H1 (cell line): ENCODE data around the gene KCP. TPM values are rescaled to one million over a fixed set of nuclear protein-coding genes. Genes with fewer than 3 reads are reported as not detected.

ENCODE experiments used
- CTCF ChIA-PET: fragments of 300-600 bp; sonication (Branson Sonifier 250); formaldehyde crosslinking; loops from one replicate; lab custom pipeline; 2021; ENCODE audit not compliant: partially characterized antibody; lab: Charles Lee
- POLR2A ChIA-PET: fragments of 300-600 bp; sonication (Branson Sonifier 250); formaldehyde crosslinking; loops from one replicate; lab custom pipeline; 2021; ENCODE audit warnings: inconsistent platforms; ENCODE audit not compliant: partially characterized antibody; lab: Charles Lee
- DNase-seq, 2 experiments: peaks; one replicate each; pipeline versions ENCODE4 v3.0.0 to v3.0.0-alpha.2; 2010 to 2022; ENCODE audit warnings: low spot score in 2 of 2, low read depth in 1 of 2, mixed read lengths in 1 of 2
- FAIRE-seq: peaks from 2 replicates; lab custom pipeline; 2011; peaks lifted over from hg19 to GRCh38; lab: Jason Lieb, UNC
- H2AFZ ChIP-seq: 2 replicates; pipeline ENCODE4 v1.8.1; 2012; ENCODE audit warnings: low read length, inconsistent platforms
- H2AK5ac ChIP-seq: 2 replicates; pipeline ENCODE4 v1.6.1; 2013; ENCODE audit warnings: low read depth, low read length
- H2BK120ac ChIP-seq: replicated peaks from 2 replicates; pipeline ENCODE3; 2013; ENCODE audit warnings: low read depth, low read length, inconsistent platforms
- H2BK12ac ChIP-seq: 2 replicates; pipeline ENCODE4 v1.6.1; 2013; ENCODE audit warnings: low read depth, low read length
- H2BK15ac ChIP-seq: 2 replicates; pipeline ENCODE4 v1.6.1; 2013; ENCODE audit warnings: low read length
- H2BK20ac ChIP-seq: 2 replicates; pipeline ENCODE4 v1.6.1; 2013; ENCODE audit warnings: low read length
- H2BK5ac ChIP-seq: 2 replicates; pipeline ENCODE4 v1.6.1; 2013; ENCODE audit warnings: low read depth, low read length
- H3K14ac ChIP-seq: 2 replicates; pipeline ENCODE4 v1.6.1; 2013; ENCODE audit warnings: inconsistent platforms; ENCODE audit not compliant: insufficient read length
- H3K18ac ChIP-seq: 2 replicates; pipeline ENCODE4 v1.6.1; 2013; ENCODE audit warnings: low read length; ENCODE audit errors: extremely low read depth
- H3K23ac ChIP-seq: 2 replicates; pipeline ENCODE4 v1.6.1; 2013; ENCODE audit warnings: inconsistent platforms; ENCODE audit not compliant: insufficient read length
- H3K23me2 ChIP-seq: 2 replicates; pipeline ENCODE4 v1.6.1; 2013; ENCODE audit warnings: low read depth, low read length
- H3K27ac ChIP-seq: 2 replicates; pipeline ENCODE4 v1.6.1; 2011; ENCODE audit warnings: low read depth, low read length, inconsistent platforms
- H3K27me3 ChIP-seq, 4 experiments: replicated peaks in 1 of 4; 1 replicate in 1 of 4; 2 replicates in 3 of 4; pipeline versions ENCODE4 v1.6.1 to v1.8.1; 2011 to 2013; ENCODE audit warnings: low read length in 3 of 4, mild to moderate bottlenecking in 3 of 4, inconsistent platforms in 2 of 4, mixed read lengths in 2 of 4, moderate library complexity in 1 of 4; ENCODE audit not compliant: control insufficient read depth in 3 of 4, insufficient read depth in 3 of 4; ENCODE audit errors: extremely low read depth in 1 of 4
- H3K36me3 ChIP-seq, 4 experiments: 2 replicates each; pipeline versions ENCODE4 v1.6.1 to v1.8.1; 2011 to 2013; ENCODE audit warnings: mild to moderate bottlenecking in 4 of 4, low read length in 3 of 4, moderate library complexity in 2 of 4, control low read depth in 1 of 4, inconsistent platforms in 1 of 4; ENCODE audit not compliant: insufficient read depth in 4 of 4, control insufficient read depth in 2 of 4
- H3K4ac ChIP-seq: replicated peaks from 2 replicates; pipeline ENCODE3; 2013; ENCODE audit warnings: low read length, low read depth, mixed read lengths, inconsistent platforms; ENCODE audit not compliant: insufficient read length
- H3K4me1 ChIP-seq, 4 experiments: replicated peaks in 1 of 4; 1 replicate in 1 of 4; 2 replicates in 3 of 4; pipeline versions ENCODE4 v1.6.1 to v1.8.1; 2011 to 2013; ENCODE audit warnings: low read length in 3 of 4, inconsistent platforms in 2 of 4, mixed read lengths in 1 of 4; ENCODE audit not compliant: insufficient read depth in 4 of 4, control insufficient read depth in 3 of 4
- H3K4me2 ChIP-seq, 2 experiments: 2 replicates each; pipeline versions ENCODE4 v1.6.1 to v1.8.1; 2011 to 2013; ENCODE audit warnings: low read depth in 2 of 2, low read length in 2 of 2, control low read depth in 1 of 2, inconsistent platforms in 1 of 2, mild to moderate bottlenecking in 1 of 2; ENCODE audit not compliant: insufficient read depth in 1 of 2
- H3K4me3 ChIP-seq, 4 experiments: fragments of 200-600, 300-600 bp in 1 of 4; sonication (generic), shearing (Covaris generic), sonication (Bioruptor Twin) in 1 of 4; 2 replicates each; pipeline versions ENCODE4 v1.5.1 to v1.8.1; 2011 to 2016; ENCODE audit warnings: low read length in 4 of 4, low read depth in 3 of 4, control low read depth in 2 of 4, inconsistent platforms in 2 of 4, mild to moderate bottlenecking in 2 of 4, mixed read lengths in 1 of 4, moderate library complexity in 1 of 4; ENCODE audit not compliant: insufficient read depth in 2 of 4; ENCODE audit errors: extremely low read depth in 1 of 4
- H3K56ac ChIP-seq: replicated peaks from 2 replicates; pipeline ENCODE3; 2013; ENCODE audit warnings: low read depth, mild to moderate bottlenecking, mixed read lengths, low read length, inconsistent platforms; ENCODE audit not compliant: insufficient read length
- H3K79me1 ChIP-seq: 2 replicates; pipeline ENCODE4 v1.6.1; 2013; ENCODE audit warnings: low read depth, low read length, control low read depth
- H3K79me2 ChIP-seq, 2 experiments: 2 replicates each; pipeline versions ENCODE4 v1.6.1 to v1.8.1; 2012 to 2013; ENCODE audit warnings: low read length in 2 of 2, mild to moderate bottlenecking in 2 of 2, inconsistent platforms in 1 of 2; ENCODE audit not compliant: insufficient read depth in 2 of 2, control insufficient read depth in 1 of 2
- H3K9ac ChIP-seq, 4 experiments: replicated peaks in 1 of 4; 1 replicate in 1 of 4; 2 replicates in 3 of 4; pipeline versions ENCODE4 v1.6.1 to v1.8.1; 2011 to 2013; ENCODE audit warnings: low read depth in 3 of 4, low read length in 3 of 4, control low read depth in 2 of 4, mild to moderate bottlenecking in 2 of 4, moderate library complexity in 2 of 4, inconsistent platforms in 1 of 4; ENCODE audit errors: extremely low read depth in 1 of 4
- H3K9me3 ChIP-seq, 2 experiments: 2 replicates each; pipeline versions ENCODE4 v1.6.1 to v1.8.1; 2012 to 2013; ENCODE audit warnings: mild to moderate bottlenecking in 2 of 2, moderate library complexity in 2 of 2, control low read depth in 1 of 2, inconsistent platforms in 1 of 2, low read depth in 1 of 2, low read length in 1 of 2, mixed read lengths in 1 of 2; ENCODE audit not compliant: insufficient read depth in 2 of 2
- H4K20me1 ChIP-seq, 2 experiments: replicated peaks in 1 of 2; 2 replicates each; pipeline versions ENCODE3 to v1.8.1; 2011 to 2013; ENCODE audit warnings: inconsistent platforms in 2 of 2, low read length in 2 of 2, mild to moderate bottlenecking in 1 of 2; ENCODE audit not compliant: insufficient read depth in 2 of 2, control insufficient read depth in 1 of 2
- H4K5ac ChIP-seq: 2 replicates; pipeline ENCODE4 v1.6.1; 2013; ENCODE audit warnings: low read length, low read depth, mixed read lengths, inconsistent platforms; ENCODE audit not compliant: insufficient read length
- H4K8ac ChIP-seq: 2 replicates; pipeline ENCODE4 v1.8.0; 2013; ENCODE audit warnings: mild to moderate bottlenecking, moderate library complexity, low read length, inconsistent platforms; ENCODE audit not compliant: insufficient read depth; ENCODE audit errors: extremely low read depth
- H4K91ac ChIP-seq: replicated peaks from 2 replicates; pipeline ENCODE3; 2013; ENCODE audit warnings: low read length, mixed read lengths, inconsistent platforms; ENCODE audit not compliant: insufficient read length
- CBX5 ChIP-seq: fragments of 300-800, 300-1000 bp; sonication (generic); IDR thresholded peaks from 2 replicates; pipeline ENCODE4 v1.7.1; 2016; ENCODE audit warnings: antibody characterized with exemption, low read length, low read depth
- CREB1 ChIP-seq: IDR thresholded peaks from 2 replicates; pipeline ENCODE4 v1.6.1; 2012; ENCODE audit warnings: inconsistent platforms
- PHF8 ChIP-seq: fragments of 200-600 bp; sonication (generic); conservative IDR thresholded peaks from 2 replicates; pipeline ENCODE4 v1.7.1; 2012; ENCODE audit warnings: low read depth, mild to moderate bottlenecking, inconsistent platforms, low read length, moderate library complexity
- RAD21 ChIP-seq, 2 experiments: IDR thresholded peaks in 1 of 2; conservative IDR thresholded peaks in 1 of 2; 2 replicates each; pipeline ENCODE4 v1.6.1; 2011; ENCODE audit warnings: low read depth in 2 of 2, low read length in 2 of 2, improper control_type of control experiment in 1 of 2, inconsistent platforms in 1 of 2, mild to moderate bottlenecking in 1 of 2, moderate library complexity in 1 of 2
- RFX5 ChIP-seq: IDR thresholded peaks from 2 replicates; pipeline ENCODE4 v1.6.1; 2011; ENCODE audit warnings: low read depth, low read length, improper control_type of control experiment, borderline replicate concordance
- SIN3A ChIP-seq, 2 experiments: IDR thresholded peaks in 1 of 2; conservative IDR thresholded peaks in 1 of 2; 2 replicates each; pipeline ENCODE4 v1.6.1; 2011 to 2012; ENCODE audit warnings: low read length in 2 of 2, improper control_type of control experiment in 1 of 2, low read depth in 1 of 2, mild to moderate bottlenecking in 1 of 2
- SIX5 ChIP-seq: IDR thresholded peaks from 2 replicates; pipeline ENCODE4 v1.6.1; 2011; ENCODE audit warnings: mild to moderate bottlenecking, low read depth, low read length
- SP2 ChIP-seq: IDR thresholded peaks from 2 replicates; pipeline ENCODE4 v1.6.1; 2012; ENCODE audit warnings: mild to moderate bottlenecking, low read length, inconsistent platforms
- TCF12 ChIP-seq: IDR thresholded peaks from 2 replicates; pipeline ENCODE4 v1.6.1; 2011; ENCODE audit warnings: low read depth, mild to moderate bottlenecking, low read length
- WGBS, 2 experiments: shearing (Covaris generic) in 1 of 2; methylation state at CpG; one replicate each; pipeline versions ENCODE4 v1.1.6 to v1.1.7; 2013 to 2015; ENCODE audit warnings: low lambda C conversion rate in 2 of 2, mixed read lengths in 2 of 2, inconsistent platforms in 1 of 2, low coverage in 1 of 2, missing lambda C conversion rate in 1 of 2; ENCODE audit not compliant: insufficient replicate concordance in 2 of 2, insufficient coverage in 1 of 2, insufficient read length in 1 of 2; ENCODE audit errors: extremely low coverage in 1 of 2, missing lambda C conversion rate in 1 of 2; 5-methylcytosine and 5-hydroxymethylcytosine counted together
- polyA plus RNA-seq, 7 experiments: library from polyadenylated mRNA; depleted of rRNA in 3 of 7; stranded (reverse) in 5 of 7; unstranded in 2 of 7; fragments of >200 nt in 5 of 7; fragments of 200-250 nt in 2 of 7; gene quantifications; 1 replicate in 5 of 7; 2 replicates in 1 of 7; 4 replicates in 1 of 7; pipeline versions ENCODE4 v1.2.1 to v1.2.3, GENCODE V29; 2011 to 2013; ENCODE audit warnings: missing spikeins in 2 of 7, mixed read lengths in 2 of 7
- total RNA-seq: library from RNA; stranded (reverse); fragmentation: NEBNext Ultra II Directional; extraction: Animal tissue kit (Norgen Biotek cat#: 25700); gene quantifications from 2 replicates; pipeline ENCODE4 v1.2.1, GENCODE V29; 2021
- TF ChIP-seq, protein P1 (sequence below): IDR thresholded peaks from 2 replicates; pipeline ENCODE4 v1.6.1; 2012; ENCODE audit warnings: low read length, inconsistent platforms

KCP gene
- total and polyA plus RNA-seq, 2 of the 8 experiments (the other 6 are each of a cell fraction or from before 2014, with no cell fraction given): 1.3 to 2.0 TPM

DNA sequence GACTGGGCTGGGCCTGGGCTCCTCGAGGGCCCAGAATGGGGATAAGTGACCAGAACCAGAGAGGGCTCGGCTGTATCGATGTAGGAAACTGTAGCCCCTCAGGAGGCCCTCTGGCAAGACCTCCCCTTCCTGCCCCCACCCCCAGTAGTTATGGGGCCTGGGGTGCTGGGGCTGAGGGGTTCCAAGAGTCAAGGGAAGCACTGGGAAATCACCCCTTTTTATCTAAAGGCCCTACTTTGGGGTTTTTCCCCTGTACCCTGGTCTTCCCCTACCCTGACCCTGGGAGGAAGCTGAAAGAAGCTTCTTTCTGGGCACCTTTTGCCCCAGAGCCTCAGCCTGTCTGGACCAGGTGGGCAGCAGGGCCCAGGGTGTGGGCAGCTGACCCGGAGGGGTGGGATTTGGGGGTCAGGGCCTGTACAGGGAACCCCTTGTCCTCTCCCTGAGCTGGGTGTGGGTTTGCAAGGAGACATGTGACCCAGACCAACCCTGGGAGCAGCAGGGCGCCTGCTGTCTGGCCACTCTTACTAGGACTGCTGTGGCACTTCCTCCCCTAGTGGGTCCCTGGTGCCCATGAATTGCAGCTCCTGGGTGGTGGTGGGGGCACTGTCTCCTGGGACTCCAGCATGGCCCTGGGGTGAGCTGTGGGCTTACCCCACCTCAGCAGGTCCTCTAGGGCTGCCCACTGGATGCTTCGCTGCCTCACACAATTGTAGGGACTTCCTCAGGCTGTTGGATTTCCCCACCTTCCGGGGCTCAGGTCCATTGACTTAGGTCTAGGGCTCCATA, 28.8 kb upstream of the KCP start:
- H3K27me3 ChIP-seq: peaks cover 24 to 54% (median 38%) of the 10 kb centered on the region in 4 experiments
- H2BK20ac ChIP-seq: no peak overlapping the region
- ChIA-PET CTCF (interaction anchor here (1.0 to 2.3 kb wide), 13 partner anchors 9 to 152 kb away, joined by 3 to 11 read pairs (median 5); no protein-coding TSS in a partner anchor), POLR2A (interaction anchor here (0.9 to 1.7 kb wide), 4 partner anchors 9 to 88 kb away, joined by 3 to 4 read pairs (median 3); no protein-coding TSS in a partner anchor)
- H2BK120ac ChIP-seq: no peak overlapping the region
- FAIRE-seq (no peak), DNase-seq (no peak)
- H3K4me2 ChIP-seq: peak overlapping the region; percentile 7 to 66; a peak in 3 of 4 replicates
- no peak overlapping the region for H2BK15ac ChIP-seq
- H3K36me3 ChIP-seq: no peaks in the 10 kb centered on the region
- H3K4me3 ChIP-seq: peak overlapping the region in 1 of 4 experiments; percentile 69; a peak in 2 of 8 replicates
- H4K8ac ChIP-seq: no peak overlapping the region; the same call in 1 of the 2 replicates
- peaks cover 14% of the 10 kb centered on the region; the same call in 1 of the 2 replicates for H3K23me2 ChIP-seq
- H3K18ac ChIP-seq: no peak overlapping the region
- WGBS, 2 experiments: 85% methylated on average over 4 of the region's 7 CpGs; no CpG with 5 or more reads in 1 of the 2 experiments
- H3K4ac ChIP-seq: no peak overlapping the region
- no peak overlapping the region for H2BK5ac ChIP-seq
- no peak overlapping the region for H2AK5ac ChIP-seq
- no peak overlapping the region for H3K14ac ChIP-seq
- no peak overlapping the region for H2AFZ ChIP-seq
- H3K56ac ChIP-seq: no peak overlapping the region
- H3K79me1 ChIP-seq: no peaks in the 10 kb centered on the region
- H3K23ac ChIP-seq: no peak overlapping the region
- H4K91ac ChIP-seq: no peak overlapping the region
- no peak overlapping the region for H3K9ac ChIP-seq
- H3K79me2 ChIP-seq: no peaks in the 10 kb centered on the region
- H3K4me1 ChIP-seq: peaks cover 0 to 7% (median 3%) of the 10 kb centered on the region in 4 experiments; a peak in 2 of 7 replicates
- H4K5ac ChIP-seq: no peak overlapping the region
- no peaks in the 10 kb centered on the region for H3K9me3 ChIP-seq
- H2BK12ac ChIP-seq: no peak overlapping the region
- peaks cover 0 to 3% of the 10 kb centered on the region in 2 experiments for H4K20me1 ChIP-seq
- H3K27ac ChIP-seq: no peak overlapping the region
- no peak for TF ChIP-seq RFX5
- no peak for TF ChIP-seq CREB1
- TF ChIP-seq SIX5: no peak
- TF ChIP-seq PHF8: no peak
- no peak for TF ChIP-seq SP2
- no peak for TF ChIP-seq TCF12
- TF ChIP-seq RAD21 (IDR thresholded peaks at IDR 0.05 in 1 of 2, conservative IDR thresholded peaks at IDR 0.05 in 1 of 2; ENCODE audit: low read depth in 2 of 2, low read length in 2 of 2): no peak
- TF ChIP-seq, protein P1, sequence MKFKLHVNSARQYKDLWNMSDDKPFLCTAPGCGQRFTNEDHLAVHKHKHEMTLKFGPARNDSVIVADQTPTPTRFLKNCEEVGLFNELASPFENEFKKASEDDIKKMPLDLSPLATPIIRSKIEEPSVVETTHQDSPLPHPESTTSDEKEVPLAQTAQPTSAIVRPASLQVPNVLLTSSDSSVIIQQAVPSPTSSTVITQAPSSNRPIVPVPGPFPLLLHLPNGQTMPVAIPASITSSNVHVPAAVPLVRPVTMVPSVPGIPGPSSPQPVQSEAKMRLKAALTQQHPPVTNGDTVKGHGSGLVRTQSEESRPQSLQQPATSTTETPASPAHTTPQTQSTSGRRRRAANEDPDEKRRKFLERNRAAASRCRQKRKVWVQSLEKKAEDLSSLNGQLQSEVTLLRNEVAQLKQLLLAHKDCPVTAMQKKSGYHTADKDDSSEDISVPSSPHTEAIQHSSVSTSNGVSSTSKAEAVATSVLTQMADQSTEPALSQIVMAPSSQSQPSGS: no peak
- no peak for TF ChIP-seq CBX5
- TF ChIP-seq SIN3A (conservative IDR thresholded peaks at IDR 0.05 in 1 of 2, IDR thresholded peaks at IDR 0.05 in 1 of 2; ENCODE audit: low read depth in 1 of 2, low read length in 2 of 2): no peak
